ENCODE measurements around the gene LTC4S. TPM values are rescaled to one million over a fixed set of nuclear protein-coding genes. Genes with fewer than 3 reads are reported as not detected.

LTC4S gene
- total and polyA plus RNA-seq, 9 of the 15 experiments (the other 6 are each of a cell fraction or from before 2014, with no cell fraction given) = 0.17 to 0.77 (median 0.75) TPM; not detected in 6

GRCh38 chr5:179805529-179806249 is 11.9 kb downstream of the LTC4S start (continued):
- TF ChIP-seq MGA (IDR thresholded peaks at IDR 0.05) (peak; percentile 67; the same call in 1 of the 2 replicates), GABPA (tag; conservative IDR thresholded peaks at IDR 0.05; ENCODE audit: low read depth) (0 out of 2 replicates have a peak, but pooled peaks have one; percentile 52), NEUROD1 (IDR thresholded peaks at IDR 0.05; ENCODE audit: borderline replicate concordance, low read depth, low read length, partially characterized antibody) (no peak), ARID4B (CRISPR knock-in tag; IDR thresholded peaks at IDR 0.05) (peak; percentile 80), L3MBTL2 (IDR thresholded peaks at IDR 0.05) (peak; percentile 69), BHLHE40 (IDR thresholded peaks at IDR 0.05; ENCODE audit: low read length) (peak; percentile 54; the same call in 1 of the 2 replicates), PREB (CRISPR knock-in tag; IDR thresholded peaks at IDR 0.05) (no peak), ZNF511 (CRISPR knock-in tag; IDR thresholded peaks at IDR 0.05) (peak; percentile 57; the same call in 1 of the 2 replicates)

All from K562 (cell line).